ENCODE measurements around the gene SKI.

Gene SKI

DNA sequence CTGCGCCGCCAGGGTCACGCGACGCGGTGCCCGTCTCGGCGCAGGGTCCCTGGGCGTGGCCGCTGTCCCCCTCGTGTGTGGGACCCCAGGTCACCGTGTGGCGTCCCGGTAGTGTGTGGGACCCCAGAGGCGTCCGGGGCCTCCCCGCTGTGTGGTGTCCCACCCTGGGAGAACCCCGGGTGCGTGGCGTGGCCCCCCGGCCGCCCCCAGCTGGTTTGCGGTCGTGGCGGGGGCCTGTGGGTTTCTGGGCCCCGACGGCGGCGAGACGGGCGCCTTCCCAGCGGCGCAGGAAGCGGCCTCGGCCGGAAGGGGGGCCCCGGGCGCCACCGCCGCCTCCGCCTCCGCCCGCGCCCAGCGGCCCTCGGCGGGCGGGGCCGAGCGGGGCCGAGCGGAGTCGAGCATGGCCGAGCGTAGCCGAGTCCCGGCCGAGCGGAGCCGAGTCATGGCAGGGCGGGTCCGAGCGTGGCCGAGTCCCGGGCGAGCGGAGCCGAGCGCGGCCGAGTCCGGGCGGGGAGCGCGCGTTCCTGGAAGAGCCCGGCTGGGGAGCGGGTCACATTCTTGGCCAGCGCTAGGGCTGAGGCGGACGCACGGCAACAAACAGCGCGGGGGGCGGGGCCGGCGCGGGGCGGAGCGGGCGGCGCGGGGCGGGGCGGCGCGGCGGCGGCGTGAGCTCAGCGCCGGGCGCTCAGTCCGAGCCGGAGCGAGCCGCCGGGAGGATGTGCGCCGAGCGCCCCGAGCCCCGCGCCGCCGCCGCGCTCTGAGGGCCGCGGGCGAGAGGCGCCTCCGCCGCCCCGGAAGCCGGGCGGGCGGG, 568 bp upstream of the SKI start:
- peak; percentile 96 for FAIRE-seq
- DNase-seq (ENCODE audit: extremely low spot score, insufficient read length, low read depth), result peak; percentile 99

- no peak for DNase-seq (ENCODE audit: extremely low spot score, insufficient read length, low read depth)
- FAIRE-seq, result no peak
Measured at GRCh38 chr1:2228694-2229036, 546 bp downstream of the SKI start.

DNA sequence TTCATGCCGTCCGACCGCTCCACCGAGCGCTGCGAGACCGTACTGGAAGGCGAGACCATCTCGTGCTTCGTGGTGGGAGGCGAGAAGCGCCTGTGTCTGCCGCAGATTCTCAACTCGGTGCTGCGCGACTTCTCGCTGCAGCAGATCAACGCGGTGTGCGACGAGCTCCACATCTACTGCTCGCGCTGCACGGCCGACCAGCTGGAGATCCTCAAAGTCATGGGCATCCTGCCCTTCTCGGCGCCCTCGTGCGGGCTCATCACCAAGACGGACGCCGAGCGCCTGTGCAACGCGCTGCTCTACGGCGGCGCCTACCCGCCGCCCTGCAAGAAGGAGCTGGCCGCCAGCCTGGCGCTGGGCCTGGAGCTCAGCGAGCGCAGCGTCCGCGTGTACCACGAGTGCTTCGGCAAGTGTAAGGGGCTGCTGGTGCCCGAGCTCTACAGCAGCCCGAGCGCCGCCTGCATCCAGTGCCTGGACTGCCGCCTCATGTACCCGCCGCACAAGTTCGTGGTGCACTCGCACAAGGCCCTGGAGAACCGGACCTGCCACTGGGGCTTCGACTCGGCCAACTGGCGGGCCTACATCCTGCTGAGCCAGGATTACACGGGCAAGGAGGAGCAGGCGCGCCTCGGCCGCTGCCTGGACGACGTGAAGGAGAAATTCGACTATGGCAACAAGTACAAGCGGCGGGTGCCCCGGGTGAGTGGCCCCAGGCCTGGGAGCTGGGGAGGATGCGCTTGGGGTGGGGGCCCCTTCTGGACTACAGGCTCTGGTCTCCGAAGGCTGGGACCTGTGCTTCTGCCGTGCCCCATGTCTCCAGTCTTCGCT, 1.1 kb downstream of the SKI start:
- FAIRE-seq (peak; percentile 62), DNase-seq (ENCODE audit: extremely low spot score, insufficient read length, low read depth) (no peak)

DNA sequence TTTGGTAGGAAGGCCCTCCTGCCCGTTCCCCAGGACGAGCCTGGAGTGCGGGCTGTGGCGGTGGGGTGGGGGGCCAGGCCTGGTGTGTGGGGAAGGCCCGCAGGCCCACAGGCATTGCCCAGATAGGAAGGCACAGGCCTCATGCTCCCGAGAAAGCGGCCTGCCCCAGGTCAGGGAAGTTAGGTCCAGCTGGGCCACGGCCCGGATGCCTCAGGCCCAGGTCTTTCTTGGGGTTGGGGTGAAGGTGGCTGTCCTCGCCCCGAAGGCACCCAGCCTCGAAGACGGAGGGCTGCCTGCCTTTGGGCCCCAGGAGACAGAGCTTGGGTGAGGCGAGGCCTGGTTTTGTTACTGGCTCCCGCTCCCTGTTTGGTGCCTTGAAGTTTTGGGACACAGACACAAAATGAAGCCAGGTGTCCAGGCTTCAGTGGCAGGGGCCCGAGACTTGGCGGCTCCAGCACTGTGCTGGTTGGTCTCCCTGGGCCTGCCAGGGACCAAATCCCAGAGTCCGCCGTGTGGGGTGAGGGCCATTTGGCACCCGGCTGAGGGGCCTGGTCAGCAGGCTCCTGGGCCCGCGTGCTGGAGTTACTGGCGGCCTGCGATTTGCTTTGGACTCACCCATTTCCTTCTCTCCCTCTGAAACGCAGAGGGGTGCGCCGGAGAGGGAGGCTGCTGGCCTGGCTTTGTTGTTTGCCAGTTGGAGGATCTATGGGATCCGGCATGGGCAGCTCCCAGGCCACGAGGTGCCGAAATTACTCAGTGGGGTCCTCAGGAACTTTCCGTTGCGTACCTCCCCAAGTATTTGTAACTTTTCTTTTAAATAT, 2.0 kb downstream of the SKI start:
- FAIRE-seq, result no peak

DNA sequence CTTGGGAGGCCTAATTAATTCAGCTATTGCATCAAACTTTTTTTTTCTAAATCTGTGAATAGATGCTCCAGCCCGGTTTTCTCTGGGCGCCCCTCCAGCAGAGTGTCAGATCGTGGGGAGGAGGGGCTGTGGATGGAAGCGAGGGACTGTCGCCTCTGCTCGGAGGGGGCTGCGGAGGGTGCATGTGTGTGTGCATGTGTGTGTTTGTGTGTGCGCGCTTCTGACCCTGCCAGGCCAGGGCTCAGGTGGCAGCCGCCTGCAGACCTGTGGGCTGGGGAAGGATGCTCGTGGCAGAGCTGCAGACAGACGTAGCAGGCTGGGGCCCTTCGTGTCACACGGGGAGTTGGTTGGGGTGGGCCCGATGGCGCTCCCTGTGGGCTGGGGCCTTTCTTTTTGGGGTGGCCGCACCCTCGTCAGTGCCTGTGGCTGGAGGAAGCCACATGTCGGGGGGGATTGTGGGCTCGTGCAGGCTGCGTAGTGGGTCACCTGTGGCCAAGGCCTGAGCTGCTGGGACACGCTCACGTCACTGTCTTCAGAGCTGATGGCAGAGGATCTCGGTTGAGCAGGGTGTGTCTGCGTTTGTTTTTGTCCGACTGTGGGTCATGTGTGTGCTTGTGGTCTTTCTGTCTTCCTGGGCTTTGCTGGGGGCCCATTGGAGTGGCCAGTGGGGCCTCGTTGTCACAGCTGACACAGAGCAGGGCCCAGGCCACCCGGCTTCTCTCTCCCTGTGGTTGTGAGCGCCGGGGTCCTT, 2.8 kb downstream of the SKI start:
- DNase-seq (ENCODE audit: extremely low spot score, insufficient read length, low read depth) (no peak), FAIRE-seq (no peak)

More for the DNA sequence above, 2.0 kb downstream of the SKI start:
- no peak for DNase-seq (ENCODE audit: extremely low spot score, insufficient read length, low read depth)

- FAIRE-seq (peak; percentile 44), DNase-seq (ENCODE audit: extremely low spot score, insufficient read length, low read depth) (no peak)
Measured at GRCh38 chr1:2231532-2232254, 3.6 kb downstream of the SKI start.

DNA sequence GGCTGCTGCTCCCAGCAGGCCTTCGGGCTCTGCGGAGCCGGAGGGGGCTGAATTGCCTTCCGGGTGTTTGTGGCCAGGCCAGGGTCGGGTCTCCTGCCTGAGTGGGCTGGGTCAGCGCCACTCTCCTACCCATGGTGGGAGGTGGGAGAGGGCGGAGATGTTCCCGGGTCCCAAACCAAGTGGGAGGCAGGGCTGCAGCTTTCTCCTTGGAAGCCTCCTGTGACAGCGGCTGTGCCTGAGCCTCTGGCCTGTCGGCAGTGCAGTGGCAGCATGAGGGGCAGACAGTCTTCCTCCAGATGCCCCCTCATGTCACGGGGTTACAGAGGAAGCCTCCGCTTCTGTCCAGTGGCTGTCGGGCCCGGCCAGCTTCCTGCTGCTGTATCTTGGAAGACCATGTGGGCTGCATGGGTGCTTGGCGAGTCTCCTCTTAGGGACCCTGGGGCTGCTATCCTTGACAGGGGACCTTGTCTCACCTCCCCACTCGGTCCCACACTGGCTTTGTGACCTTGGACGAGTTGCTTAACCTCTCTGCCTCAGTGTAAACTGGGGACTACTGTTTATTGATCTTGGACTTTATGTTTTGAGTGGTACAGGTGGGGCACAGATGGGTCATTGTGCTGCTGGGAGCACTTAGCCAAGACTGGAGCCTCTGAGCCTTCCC, 4.3 kb downstream of the SKI start:
- DNase-seq (ENCODE audit: extremely low spot score, insufficient read length, low read depth), result no peak
- FAIRE-seq, result no peak

- no peak for DNase-seq (ENCODE audit: extremely low spot score, insufficient read length, low read depth)
- no peak for FAIRE-seq
Measured at GRCh38 chr1:2232916-2233438, 4.9 kb downstream of the SKI start.

GRCh38 chr1:2233468-2233867, 5.3 kb downstream of the SKI start:
- FAIRE-seq (no peak), DNase-seq (ENCODE audit: extremely low spot score, insufficient read length, low read depth) (no peak)

- FAIRE-seq (peak; percentile 91), DNase-seq (ENCODE audit: extremely low spot score, insufficient read length, low read depth) (no peak)
Measured at GRCh38 chr1:2233997-2234761, 6.1 kb downstream of the SKI start.

- DNase-seq (ENCODE audit: extremely low spot score, insufficient read length, low read depth), result no peak
- no peak for FAIRE-seq
Measured at GRCh38 chr1:2234762-2235113, 6.6 kb downstream of the SKI start.

DNA sequence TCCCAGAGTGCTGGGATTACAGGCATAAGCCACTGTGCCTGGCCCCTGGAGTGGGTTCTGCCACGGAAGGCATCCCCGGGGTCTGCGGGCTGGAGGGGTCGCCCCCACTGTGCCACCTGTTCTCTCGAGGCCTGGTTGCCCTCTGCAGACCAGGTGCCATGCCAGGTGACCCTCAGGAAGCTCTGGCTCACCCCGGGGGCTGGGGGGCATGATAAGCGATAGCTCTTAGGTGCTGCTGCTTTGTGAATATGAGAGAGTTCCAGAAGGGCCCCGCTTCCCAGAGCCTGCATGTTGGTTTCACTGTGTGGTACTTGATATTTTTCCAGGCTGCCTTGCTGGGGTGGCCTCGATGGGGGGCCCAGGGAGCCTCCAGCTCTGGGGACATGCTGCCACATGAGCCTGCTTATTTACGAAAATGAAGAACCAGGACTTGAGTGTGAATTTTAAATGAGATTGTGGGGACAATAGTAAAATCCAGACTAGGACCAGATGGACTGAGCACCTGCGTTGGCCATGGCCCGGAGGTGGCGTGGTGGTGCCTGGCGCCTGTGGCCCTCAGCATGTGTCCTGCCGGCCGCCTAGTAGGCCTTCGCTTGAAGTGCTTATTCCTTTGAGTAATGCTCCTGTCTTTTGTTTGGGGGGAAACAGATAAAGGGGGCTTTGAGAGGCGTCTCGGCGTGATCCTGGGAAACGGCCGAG, 7.3 kb downstream of the SKI start:
- DNase-seq (ENCODE audit: extremely low spot score, insufficient read length, low read depth) (no peak), FAIRE-seq (no peak)

DNA sequence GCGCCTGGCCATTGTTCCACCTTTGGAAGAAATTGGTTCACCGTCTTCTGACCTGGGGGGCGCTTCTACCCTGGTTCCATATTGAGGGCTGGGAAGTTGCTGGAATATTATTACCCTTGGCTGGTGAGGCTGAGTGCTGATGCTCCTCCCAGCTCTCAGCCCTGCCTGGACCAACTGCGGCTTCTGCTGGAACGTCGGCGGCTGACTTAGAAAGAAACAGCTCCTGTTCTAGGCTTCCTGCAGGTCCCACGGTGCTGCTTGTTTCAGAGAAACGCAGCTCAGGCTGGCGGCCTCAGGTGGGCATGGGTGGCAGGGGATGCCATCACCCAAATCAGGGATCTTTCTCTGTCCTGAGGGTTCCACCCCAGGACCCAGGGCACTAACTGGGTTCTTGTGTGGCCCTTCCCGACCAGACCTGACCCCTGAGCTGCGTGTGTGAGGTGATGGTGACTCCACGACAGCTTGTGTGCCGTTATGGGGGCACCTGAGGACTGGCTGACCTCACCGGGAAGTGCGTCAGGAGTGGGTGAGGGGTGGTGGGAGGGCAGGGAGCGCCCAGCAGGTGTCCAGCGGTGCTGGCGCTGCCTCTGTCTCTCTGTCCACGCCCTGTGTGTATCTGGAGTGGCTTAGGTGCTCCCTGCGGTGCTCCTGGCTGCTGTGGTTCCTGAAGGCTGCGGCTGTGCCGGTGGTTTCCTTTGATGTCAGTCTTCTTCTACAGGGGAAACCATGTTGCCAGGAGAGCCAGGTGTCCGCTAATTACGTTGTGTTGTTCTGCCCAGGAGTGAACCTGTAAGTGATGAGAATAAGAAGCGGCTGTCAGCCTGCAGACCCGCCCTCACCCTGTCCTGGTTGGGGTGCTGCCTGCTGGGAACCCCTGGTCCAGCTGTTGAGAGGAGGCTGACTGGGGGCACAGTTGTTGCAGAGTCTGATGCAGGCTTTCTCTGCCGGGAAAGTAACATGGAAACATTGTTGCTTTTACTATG, 8.9 kb downstream of the SKI start:
- FAIRE-seq (no peak), DNase-seq (ENCODE audit: extremely low spot score, insufficient read length, low read depth) (no peak)

DNA sequence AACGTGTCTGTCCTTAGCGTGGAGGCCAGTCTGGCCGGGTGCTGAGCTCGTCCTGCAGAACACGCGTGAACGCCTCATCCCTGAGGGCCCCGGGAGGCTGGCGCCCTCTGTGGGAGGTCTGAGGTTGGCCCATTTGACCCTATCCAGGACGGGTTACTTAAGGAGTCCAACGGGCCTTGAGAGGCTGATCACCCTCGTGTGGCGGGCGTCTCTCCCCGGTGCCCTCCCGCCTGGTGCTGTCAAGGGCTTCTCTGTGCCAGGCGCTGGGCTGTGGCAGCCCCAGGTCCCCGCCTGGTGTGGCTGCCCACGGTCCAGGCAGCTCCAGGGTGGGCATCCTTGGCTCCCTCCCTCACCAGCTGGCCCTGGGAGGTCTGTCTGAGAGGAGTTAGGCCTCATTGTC, 9.7 kb downstream of the SKI start:
- FAIRE-seq, result no peak
- no peak for DNase-seq (ENCODE audit: extremely low spot score, insufficient read length, low read depth)

DNA sequence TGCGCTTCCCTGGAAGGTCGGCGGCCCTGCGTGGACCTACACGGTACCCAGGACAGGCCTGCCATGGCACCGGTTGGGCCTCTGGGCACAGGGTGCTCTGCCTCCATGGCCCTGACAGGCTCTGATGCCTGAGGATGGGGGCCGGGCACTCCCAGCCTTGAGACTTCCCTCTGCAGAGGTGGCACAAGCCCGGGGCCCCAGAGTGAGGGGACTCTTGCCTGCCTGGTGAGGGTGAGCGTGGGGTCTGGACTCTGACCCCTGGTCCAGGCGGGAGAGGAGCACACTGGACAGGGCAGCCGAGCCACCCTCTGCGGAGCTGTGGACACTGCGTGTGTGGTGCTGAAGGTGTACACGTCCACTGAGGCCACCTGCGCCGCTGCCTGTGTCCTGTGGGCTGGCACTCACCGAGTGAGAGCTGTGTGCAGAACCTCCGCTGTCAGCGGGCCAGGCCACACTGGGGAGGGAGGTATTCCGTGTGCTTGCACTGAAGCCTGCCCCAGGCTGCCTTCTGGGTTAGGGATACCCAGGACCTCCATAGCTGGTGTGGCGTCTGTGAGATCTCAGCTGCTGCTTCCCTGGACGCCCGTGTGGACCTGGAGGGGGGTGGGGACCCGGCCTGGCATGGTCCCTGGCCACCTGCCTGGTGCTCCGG, 10.4 kb downstream of the SKI start:
- no peak for FAIRE-seq
- no peak for DNase-seq (ENCODE audit: extremely low spot score, insufficient read length, low read depth)

DNA sequence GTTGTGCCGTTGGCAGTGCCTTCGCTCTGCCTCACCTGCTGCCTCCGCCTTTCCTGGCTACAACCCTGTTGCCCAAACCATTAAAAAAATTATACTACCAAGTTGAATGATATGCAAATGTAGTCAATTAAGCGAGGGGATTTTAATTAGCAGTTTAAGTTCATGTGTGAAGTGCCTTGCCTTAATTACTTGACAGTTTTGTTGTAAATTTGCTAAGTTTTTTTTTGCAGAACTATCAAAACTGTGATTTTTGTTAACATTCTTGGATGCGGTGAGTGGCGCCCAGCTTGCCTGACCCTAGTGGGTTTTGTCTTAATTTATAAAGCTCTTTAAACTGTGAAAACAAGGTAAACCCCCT, 10.9 kb downstream of the SKI start:
- DNase-seq (ENCODE audit: extremely low spot score, insufficient read length, low read depth), result no peak
- no peak for FAIRE-seq
